Ishikawa (cell line): ENCODE data around the gene PPP2R5E.

Experiments
- CEBPB ChIP-seq: IDR thresholded peaks from 2 replicates; pipeline ENCODE4 v1.6.1; 2012
- FOXM1 ChIP-seq: IDR thresholded peaks from 2 replicates; pipeline ENCODE4 v1.6.1; 2012; ENCODE audit warnings: low read depth, borderline replicate concordance
- MAX ChIP-seq: IDR thresholded peaks from 2 replicates; pipeline ENCODE4 v1.6.1; 2012
- NFIC ChIP-seq: IDR thresholded peaks from 2 replicates; pipeline ENCODE4 v1.6.1; 2012
- RAD21 ChIP-seq: IDR thresholded peaks from 2 replicates; pipeline ENCODE4 v1.6.1; 2012; ENCODE audit warnings: low read depth
- REST ChIP-seq: IDR thresholded peaks from 2 replicates; pipeline ENCODE4 v1.6.1; 2012; ENCODE audit warnings: low read depth, mild to moderate bottlenecking
- TCF12 ChIP-seq: IDR thresholded peaks from 2 replicates; pipeline ENCODE4 v1.6.1; 2012; ENCODE audit warnings: low read depth
- TEAD4 ChIP-seq: IDR thresholded peaks from 2 replicates; pipeline ENCODE4 v1.6.1; 2012
- YY1 ChIP-seq: IDR thresholded peaks from 2 replicates; pipeline ENCODE4 v1.6.1; 2012; ENCODE audit warnings: low read depth
- ZBTB7A ChIP-seq: IDR thresholded peaks from 2 replicates; pipeline ENCODE4 v1.6.1; 2012; ENCODE audit warnings: low read depth

- TF ChIP-seq TCF12 = no peak
- no peak for TF ChIP-seq RAD21
- TF ChIP-seq CEBPB = no peak
- TF ChIP-seq NFIC = no peak
- TF ChIP-seq FOXM1 = no peak
- no peak for TF ChIP-seq TEAD4
- no peak for TF ChIP-seq YY1
- TF ChIP-seq MAX = no peak
- no peak for TF ChIP-seq REST
- TF ChIP-seq ZBTB7A = no peak
Observed at GRCh38 chr14:63493246-63493645, 49.9 kb downstream of the PPP2R5E start.
